H7 (cell line): ENCODE results near the gene CAPS. TPM values are rescaled to one million over a fixed set of nuclear protein-coding genes. Genes with fewer than 3 reads are reported as not detected.
A peak's percentile ranks its signal among the peaks of the same experiment; 100 is the strongest.
"Not testable (repeated sequence)": the region's sequence is repeated elsewhere in the genome, so short reads cannot be mapped to it uniquely, and the experiment has no call there.

Experiments used
- DNase-seq: peaks from one replicate; pipeline ENCODE4 v3.0.0; 2012
- H3K27me3 ChIP-seq: 2 replicates; pipeline ENCODE4 v1.6.0; 2011; ENCODE audit warnings: mild to moderate bottlenecking, low read length; ENCODE audit not compliant: control insufficient read depth, insufficient read depth
- H3K36me3 ChIP-seq: replicated peaks from 2 replicates; pipeline ENCODE4 v1.5.1; 2011; ENCODE audit warnings: low read length; ENCODE audit not compliant: control insufficient read depth, insufficient read depth
- H3K4me3 ChIP-seq: 2 replicates; pipeline ENCODE4 v1.5.1; 2011; ENCODE audit warnings: low read depth, mild to moderate bottlenecking, control low read depth, low read length, moderate library complexity; ENCODE audit not compliant: insufficient read depth
- total RNA-seq: library from RNA; depleted of rRNA; stranded (reverse); fragments of >200 nt; shearing (Covaris generic); gene quantifications from 2 replicates; pipeline ENCODE4 v1.2.3, GENCODE V29; 2014; rRNA removed

CAPS gene
- total RNA-seq, 1 experiment from 2014 or later, result 2.2 TPM

DNA sequence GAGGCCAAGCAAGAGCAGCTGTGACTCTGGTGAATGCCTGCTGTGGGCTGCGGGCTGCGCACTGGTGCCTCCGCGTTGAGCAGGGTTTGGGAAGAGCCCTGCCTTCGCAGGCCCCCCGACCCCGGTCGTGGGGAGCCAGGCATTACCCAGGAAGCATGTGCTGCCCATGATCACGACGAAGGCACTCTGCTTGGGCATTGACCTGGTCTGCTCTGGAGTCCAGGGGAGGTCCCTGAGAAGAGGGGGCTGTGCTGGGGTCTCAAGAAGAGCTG lies 44.7 kb downstream of the CAPS start:
- Histone ChIP-seq H3K27me3 (no peaks in the 10 kb centered on the region), H3K36me3 (no peaks in the 10 kb centered on the region), H3K4me3 (no peak overlapping the region)
- DNase-seq, result no peak

DNA sequence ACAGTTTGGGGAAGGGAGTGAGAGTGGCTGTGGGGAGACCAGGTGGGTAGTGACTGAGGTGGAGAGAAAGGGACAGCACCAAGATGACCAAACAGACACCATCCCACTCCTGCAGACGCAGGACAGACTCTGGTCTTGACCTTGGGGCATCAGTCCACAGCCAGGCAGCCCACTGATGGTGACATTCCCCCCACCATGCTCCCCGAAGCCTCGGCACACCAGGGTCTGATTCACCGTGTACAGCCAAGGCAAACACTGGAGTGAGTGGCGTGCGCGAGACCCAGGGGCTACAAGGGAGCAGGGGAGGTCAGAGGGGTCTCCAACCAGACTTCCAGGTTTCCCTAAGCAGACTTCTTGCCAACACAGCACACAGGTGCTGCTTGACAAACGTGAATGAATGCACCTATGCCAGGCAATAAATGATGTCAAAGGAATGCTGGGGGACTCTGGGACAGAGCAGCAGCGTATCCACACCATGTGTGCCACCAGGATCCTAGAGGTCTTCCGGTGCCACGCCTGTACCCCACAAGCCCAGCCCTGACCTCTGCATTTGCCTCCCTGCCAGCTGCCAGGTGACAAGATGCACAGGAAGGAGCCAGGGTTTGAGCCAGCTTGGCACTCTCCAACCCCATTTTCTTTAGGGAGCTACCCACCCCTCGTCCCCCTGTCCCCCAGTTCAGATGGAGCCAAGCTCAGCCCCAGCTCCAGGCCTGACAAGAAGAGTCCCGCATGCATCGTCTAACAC lies 45.4 kb downstream of the CAPS start:
- no peaks in the 10 kb centered on the region for H3K27me3 ChIP-seq
- H3K36me3 ChIP-seq, result no peaks in the 10 kb centered on the region
- H3K4me3 ChIP-seq, result no peak overlapping the region
- DNase-seq, result no peak

DNA sequence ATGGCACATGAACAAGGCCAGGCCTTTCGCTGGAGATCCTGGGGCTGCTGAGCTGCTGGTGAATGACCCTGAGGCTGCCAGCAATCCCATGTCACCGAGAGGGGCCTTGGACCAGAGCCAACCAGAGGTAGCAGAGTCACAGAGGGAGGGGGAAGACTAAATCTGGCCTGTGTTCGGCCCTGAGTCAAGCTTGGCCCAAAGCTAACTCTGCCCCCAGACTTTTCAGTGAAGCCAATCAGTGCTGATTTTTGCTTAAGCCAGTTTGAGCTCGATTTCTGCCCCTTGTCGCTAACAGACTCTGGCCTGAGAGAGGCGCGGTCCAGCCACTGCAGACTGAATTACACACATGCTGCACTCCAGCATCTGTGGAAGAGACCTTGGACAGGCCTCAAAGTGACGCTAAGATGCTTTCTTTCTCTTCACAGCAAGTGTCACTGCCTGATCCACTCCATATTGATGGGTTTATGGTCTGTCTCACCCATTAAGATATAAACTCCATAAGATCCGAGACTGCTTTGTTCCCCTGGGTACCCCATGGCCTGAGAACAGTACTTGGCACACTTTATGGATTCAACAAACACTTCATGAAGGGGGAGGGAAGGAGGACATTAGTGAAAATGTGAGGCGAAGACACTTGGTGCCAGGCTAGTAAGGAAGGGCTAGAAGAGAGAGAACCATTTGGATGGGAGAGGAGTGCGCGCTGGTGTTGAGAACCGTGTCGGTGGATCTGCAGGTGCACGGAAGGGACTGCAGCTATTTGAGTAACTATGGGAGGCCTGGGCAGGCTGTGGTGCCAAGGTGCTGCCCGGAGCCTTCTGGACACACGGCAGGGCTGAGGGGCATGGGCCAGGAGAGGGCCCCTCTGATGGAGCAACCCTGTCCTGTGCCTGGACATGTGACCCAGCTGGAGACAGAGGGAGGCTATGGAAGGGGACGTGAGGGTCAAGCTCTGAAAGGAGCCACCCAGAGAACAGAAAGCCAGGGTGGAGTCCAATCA lies 46.2 kb downstream of the CAPS start:
- Histone ChIP-seq H3K27me3 (no peaks in the 10 kb centered on the region), H3K36me3 (no peaks in the 10 kb centered on the region), H3K4me3 (no peak overlapping the region)
- DNase-seq, result peak; percentile 41

DNA sequence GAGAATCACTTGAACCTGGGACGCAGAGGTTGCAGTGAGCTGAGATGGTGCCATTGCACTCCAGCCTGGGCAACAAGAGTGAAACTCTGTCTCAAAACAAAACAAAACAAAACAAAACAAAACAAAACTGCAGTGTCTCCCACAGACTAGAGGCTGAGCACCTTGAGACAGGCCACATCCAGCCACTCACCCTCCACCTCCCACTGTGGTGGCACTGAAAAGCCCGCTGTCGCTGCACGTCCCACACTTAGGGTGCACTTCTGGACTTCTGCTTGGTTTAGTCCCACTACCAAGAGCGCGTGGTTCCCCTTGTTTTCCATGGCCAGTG lies 47.6 kb downstream of the CAPS start:
- H3K27me3 ChIP-seq, result not testable (repeated sequence)

DNA sequence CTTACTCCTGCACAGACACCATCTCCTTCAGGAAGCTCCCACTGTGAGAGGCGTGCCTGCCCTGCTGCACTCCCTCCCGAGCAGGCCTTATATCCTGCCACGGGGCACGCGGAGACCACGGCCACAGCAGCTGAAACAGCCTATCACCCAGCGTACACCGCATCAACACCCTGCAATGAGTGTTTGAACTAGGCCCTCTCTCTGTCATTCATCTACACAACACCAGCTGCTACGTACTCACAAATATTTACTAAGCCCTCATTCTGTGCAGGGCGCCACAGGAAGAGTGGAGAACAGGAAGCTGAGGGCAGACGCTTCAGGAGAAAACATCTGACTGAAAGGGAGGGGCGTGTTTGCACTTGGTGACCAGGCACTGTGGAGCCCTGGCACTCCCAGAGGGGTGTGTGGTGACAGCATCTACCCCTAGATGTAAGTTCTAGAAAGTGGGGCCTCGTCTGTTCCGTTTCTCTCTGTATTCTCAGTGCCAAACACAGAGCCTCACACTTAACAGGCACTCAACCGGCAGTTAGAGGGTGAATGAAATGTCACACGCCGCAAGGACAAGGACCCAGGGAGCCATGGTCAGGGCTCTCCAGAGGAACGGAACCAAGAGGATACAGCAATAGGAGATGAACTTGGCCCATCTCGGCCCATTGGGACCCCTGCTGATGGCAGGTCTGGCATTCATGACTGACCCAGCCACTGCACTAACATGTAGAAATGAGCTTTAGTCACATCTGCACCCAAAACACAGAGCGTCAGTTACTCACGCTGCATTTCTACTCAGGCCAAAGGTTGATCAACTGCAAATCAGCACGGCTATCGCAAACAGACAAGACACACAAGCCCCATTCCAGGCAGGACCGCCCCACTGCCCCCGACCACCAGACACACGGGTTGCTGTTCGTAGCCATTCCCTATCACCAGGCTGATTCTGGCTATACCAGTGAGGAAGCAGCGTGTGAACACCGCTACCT lies 48.2 kb downstream of the CAPS start:
- peak; percentile 59 for DNase-seq
- no peak overlapping the region for H3K4me3 ChIP-seq
- no peaks in the 10 kb centered on the region; the same call in 1 of the 2 replicates for H3K36me3 ChIP-seq
- H3K27me3 ChIP-seq, result no peaks in the 10 kb centered on the region

More for the DNA sequence above, 47.6 kb downstream of the CAPS start:
- DNase-seq, H3K4me3 ChIP-seq, H3K36me3 ChIP-seq: not testable (repeated sequence)

DNA sequence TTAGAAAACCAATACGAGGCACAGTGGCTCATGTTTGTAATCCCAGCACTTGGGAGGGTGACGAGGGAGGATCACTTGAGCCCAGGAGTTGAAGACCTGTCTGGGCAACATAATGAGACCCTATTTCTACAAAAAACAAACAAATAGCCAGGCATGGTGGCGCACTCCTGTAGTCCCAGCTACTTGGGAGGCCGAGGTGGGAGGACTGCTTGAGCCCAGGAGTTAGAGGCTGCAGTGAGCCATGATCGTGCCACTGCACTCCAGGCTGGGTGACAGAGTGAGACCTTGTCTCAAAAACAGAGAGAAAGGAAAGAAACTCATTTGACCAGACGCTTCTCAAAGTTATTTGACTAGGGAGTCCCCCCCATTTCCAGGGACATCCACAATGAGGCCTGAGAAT lies 49.2 kb downstream of the CAPS start:
- not testable (repeated sequence) for H3K4me3 ChIP-seq, DNase-seq, H3K36me3 ChIP-seq, H3K27me3 ChIP-seq

DNA sequence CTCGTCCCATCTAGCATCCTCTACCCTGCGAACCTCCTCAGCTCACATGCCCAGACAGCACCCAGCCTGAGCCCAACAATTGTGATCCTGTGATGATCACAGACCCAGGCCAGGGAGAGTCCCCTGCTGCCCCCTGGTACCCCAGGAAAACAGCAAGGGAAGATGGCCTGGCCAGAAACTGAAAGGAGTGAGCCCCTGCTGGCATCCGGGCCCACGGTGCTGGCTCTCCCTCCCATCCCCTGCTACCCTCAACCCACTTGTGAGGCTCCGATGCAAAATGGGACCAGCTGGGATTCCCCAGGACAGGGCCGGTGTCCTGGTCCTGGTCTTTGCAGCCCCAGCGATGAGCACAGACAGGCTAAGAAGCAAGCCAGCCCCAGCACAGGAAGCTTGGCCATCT lies 49.8 kb downstream of the CAPS start:
- H3K4me3 ChIP-seq, result no peak overlapping the region
- H3K27me3 ChIP-seq, result no peaks in the 10 kb centered on the region
- no peaks in the 10 kb centered on the region; the same call in 1 of the 2 replicates for H3K36me3 ChIP-seq
- DNase-seq, result peak; percentile 40

DNA sequence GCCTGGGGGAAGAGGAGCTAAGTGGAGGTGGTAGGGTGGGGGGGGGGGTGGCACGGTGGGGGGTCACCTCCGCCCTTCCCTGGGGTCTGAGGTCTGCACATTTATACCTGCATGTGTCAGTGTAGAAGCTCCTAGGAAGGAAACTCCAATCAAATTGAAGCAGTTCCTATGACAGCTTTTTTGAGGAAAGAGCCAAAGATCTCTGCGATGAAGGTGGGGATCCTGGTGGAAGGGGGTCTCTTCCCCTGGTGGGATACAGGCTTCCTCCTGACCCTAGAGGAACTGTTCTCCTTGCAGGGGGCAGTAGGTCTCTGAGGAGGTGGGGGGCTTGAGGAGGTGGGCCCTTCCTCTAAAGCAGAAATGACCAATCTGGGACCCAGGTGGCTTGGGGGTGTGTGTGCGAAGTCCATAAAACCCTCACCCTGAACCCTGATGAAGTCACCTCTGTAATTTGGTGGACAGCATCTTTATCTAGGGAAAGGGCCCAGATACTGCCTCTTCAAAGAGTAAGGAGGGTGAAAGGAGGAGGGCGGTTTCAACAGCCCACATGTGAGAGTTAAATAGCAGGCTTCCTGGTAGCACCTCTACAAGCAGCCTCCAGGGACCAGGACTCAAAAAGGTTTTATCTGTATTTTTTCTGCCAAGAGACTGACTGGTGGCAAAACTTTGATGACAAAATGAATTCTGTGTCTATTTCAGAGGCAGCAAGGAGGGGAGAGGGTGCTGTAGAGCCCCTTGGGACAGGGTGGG lies 50.9 kb downstream of the CAPS start:
- Histone ChIP-seq H3K27me3 (no peaks in the 10 kb centered on the region), H3K4me3 (no peak overlapping the region), H3K36me3 (no peaks in the 10 kb centered on the region; the same call in 1 of the 2 replicates)
- peak; percentile 52 for DNase-seq

Other genes with a start within 250 kb of the CAPS start
- gene MICOS13, start 233.7 kb upstream of the CAPS start, total RNA-seq, result 53.1 and 71.4 TPM in 2 replicates
- 12.0 and 16.2 TPM in 2 replicates for gene HSD11B1L, start 233.2 kb upstream of the CAPS start, total RNA-seq
- 1,318 and 1,675 TPM in 2 replicates for gene RPL36, start 224.0 kb upstream of the CAPS start, total RNA-seq
- gene LONP1, start 194.1 kb upstream of the CAPS start, total RNA-seq, result 119 and 126 TPM in 2 replicates
- 0.03 TPM in 1 of 2 replicates, not detected in the other for gene CATSPERD, start 193.6 kb upstream of the CAPS start, total RNA-seq
- 1.5 and 2.2 TPM in 2 replicates for gene PRR22, start 129.5 kb upstream of the CAPS start, total RNA-seq
- gene DUS3L, start 123.1 kb upstream of the CAPS start, total RNA-seq, result 50.8 and 52.4 TPM in 2 replicates
- 8.5 and 8.7 TPM in 2 replicates for gene NRTN, start 109.2 kb upstream of the CAPS start, total RNA-seq
- gene FUT6, start 74.6 kb upstream of the CAPS start, total RNA-seq, result not detected in 2 replicates
- not detected in 2 replicates for gene FUT3, start 62.8 kb upstream of the CAPS start, total RNA-seq
- gene FUT5, start 43.7 kb upstream of the CAPS start, total RNA-seq, result 0.18 TPM in 1 of 2 replicates, not detected in the other
- gene NDUFA11, start 10.5 kb upstream of the CAPS start, total RNA-seq, result 181 and 244 TPM in 2 replicates
- gene VMAC, start 9.4 kb upstream of the CAPS start, total RNA-seq, result 2.1 and 3.5 TPM in 2 replicates
- gene RANBP3, start 63.9 kb downstream of the CAPS start, total RNA-seq, result 73.7 and 79.7 TPM in 2 replicates
- gene RFX2, start 196.2 kb downstream of the CAPS start, total RNA-seq, result 2.9 and 3.8 TPM in 2 replicates
- not detected in 2 replicates for gene ACSBG2, start 221.4 kb downstream of the CAPS start, total RNA-seq